WTC11 (cell line): Measurements from ENCODE around the gene RIN3.

ENCODE experiments used
- CTCF ChIP-seq: fragments of 200-600 bp; IDR thresholded peaks from 2 replicates; pipeline ENCODE4 v1.8.0; 2022; ENCODE audit warnings: antibody characterized with exemption
- MAX ChIP-seq: sonication (generic); formaldehyde crosslinking; IDR thresholded peaks from 2 replicates; pipeline ENCODE4 v1.8.0; 2022; ENCODE audit warnings: mild to moderate bottlenecking, missing genetic modification reagents

- no peak for TF ChIP-seq CTCF
- TF ChIP-seq MAX: no peak
Observed at GRCh38 chr14:92675421-92675820, 161.8 kb downstream of the RIN3 start.
